Mucosa of rectum (tissue), 2 donors: Measurements from ENCODE around the gene PI4K2B.
"Not testable (repeated sequence)": the region's sequence is repeated elsewhere in the genome, so short reads cannot be mapped to it uniquely, and the experiment has no call there.

ENCODE experiments used
- H3K27ac ChIP-seq, 2 donors: one replicate each; pipeline ENCODE4 v1.7.0; 2013; ENCODE audit warnings: inconsistent platforms in 2 of 2, low read depth in 2 of 2, low read length in 2 of 2
- H3K27me3 ChIP-seq, 2 donors: one replicate each; pipeline ENCODE4 v1.7.0; 2013; ENCODE audit warnings: low read length in 2 of 2; ENCODE audit not compliant: control insufficient read depth in 2 of 2, insufficient read depth in 2 of 2
- H3K36me3 ChIP-seq, 2 donors: one replicate each; pipeline ENCODE4 v1.7.0; 2013; ENCODE audit warnings: low read length in 2 of 2; ENCODE audit not compliant: control insufficient read depth in 2 of 2, insufficient read depth in 2 of 2
- H3K4me1 ChIP-seq, 2 donors: one replicate each; pipeline ENCODE4 v1.7.0; 2013; ENCODE audit warnings: low read length in 2 of 2, mild to moderate bottlenecking in 1 of 2; ENCODE audit not compliant: control insufficient read depth in 2 of 2, insufficient read depth in 2 of 2
- H3K4me3 ChIP-seq, 2 donors: one replicate each; pipeline ENCODE4 v1.7.0; 2013; ENCODE audit warnings: low read length in 2 of 2
- H3K9ac ChIP-seq, 2 donors: one replicate each; pipeline ENCODE4 v1.7.0; 2013; ENCODE audit warnings: low read length in 2 of 2, low read depth in 1 of 2, mild to moderate bottlenecking in 1 of 2
- H3K9me3 ChIP-seq, 2 donors: one replicate each; pipeline ENCODE4 v1.7.0; 2013; ENCODE audit warnings: low read length in 2 of 2; ENCODE audit not compliant: control insufficient read depth in 2 of 2
- donor health status: healthy.
- donor health status: Normal muscosa, but diverticular disease.

Gene PI4K2B

DNA sequence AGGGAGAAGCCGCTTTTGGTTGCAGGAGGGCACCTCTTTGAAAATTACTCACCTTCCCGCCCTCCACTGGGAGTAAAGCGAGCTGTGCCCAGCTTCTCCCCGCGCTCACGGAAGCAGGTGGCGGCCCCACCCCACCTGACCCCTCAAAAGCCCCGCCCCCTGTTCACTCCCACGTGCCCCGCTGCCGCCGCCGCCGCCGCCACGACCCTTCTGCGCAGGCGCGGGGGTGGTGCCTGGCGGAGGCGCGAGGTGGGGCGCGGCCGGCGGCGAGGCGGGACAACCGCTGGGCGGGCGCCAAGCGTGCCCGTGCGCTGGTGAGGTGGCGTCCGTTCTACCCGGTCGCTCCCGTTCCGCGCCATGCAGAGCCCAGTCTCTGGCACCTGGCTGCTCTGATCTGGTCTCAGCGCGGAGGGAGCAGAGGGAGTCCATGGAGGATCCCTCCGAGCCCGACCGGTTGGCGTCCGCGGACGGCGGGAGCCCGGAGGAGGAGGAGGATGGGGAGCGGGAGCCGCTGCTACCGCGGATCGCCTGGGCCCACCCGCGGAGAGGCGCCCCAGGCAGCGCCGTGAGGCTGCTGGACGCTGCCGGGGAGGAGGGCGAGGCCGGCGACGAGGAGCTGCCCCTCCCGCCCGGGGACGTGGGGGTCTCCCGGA, at the start of gene PI4K2B:
Gene PI4K2B (plus strand): TSS at position 297 of the 653 bp plus-strand sequence. CDS start 131 bp downstream, at position 428.
- Histone ChIP-seq H3K9ac (peak within 1 kb of the TSS; percentile 88 to 99), H3K27me3 (no peaks in the 10 kb centered on the region), H3K27ac (peak within 1 kb of the TSS; percentile 95 to 98), H3K9me3 (peaks cover 0 to 2% of the 10 kb centered on the region in 2 donors), H3K4me3 (peak within 1 kb of the TSS; percentile 86 to 90), H3K4me1 (peaks cover 9% of the 10 kb centered on the region in 2 donors), H3K36me3 (peaks cover 0 to 2% of the 10 kb centered on the region in 2 donors)

DNA sequence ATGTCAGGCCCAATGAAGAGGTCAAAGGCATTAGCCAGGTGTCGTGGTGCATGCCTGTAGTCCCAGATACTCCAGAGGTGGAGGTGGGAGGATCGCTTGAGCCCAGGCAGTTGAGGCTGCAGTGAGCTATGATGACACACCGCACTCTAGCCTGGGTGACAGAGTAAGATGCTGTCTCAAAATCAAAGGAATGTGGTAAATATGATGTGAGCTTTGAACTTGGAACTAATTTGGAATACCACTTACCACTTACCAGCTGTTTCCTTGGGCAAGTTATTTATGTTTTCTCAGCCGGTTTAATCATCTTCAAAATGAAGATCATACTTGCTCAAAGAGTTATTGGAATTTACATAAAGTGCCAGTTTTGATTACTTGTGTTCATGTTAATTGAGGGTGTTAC, 49.8 kb upstream of the PI4K2B start:
- Histone ChIP-seq H3K27ac (no peak overlapping the region), H3K27me3 (no peaks in the 10 kb centered on the region), H3K9me3 (no peaks in the 10 kb centered on the region), H3K4me3 (no peak overlapping the region), H3K4me1 (no peaks in the 10 kb centered on the region), H3K36me3 (no peaks in the 10 kb centered on the region), H3K9ac (no peak overlapping the region)

DNA sequence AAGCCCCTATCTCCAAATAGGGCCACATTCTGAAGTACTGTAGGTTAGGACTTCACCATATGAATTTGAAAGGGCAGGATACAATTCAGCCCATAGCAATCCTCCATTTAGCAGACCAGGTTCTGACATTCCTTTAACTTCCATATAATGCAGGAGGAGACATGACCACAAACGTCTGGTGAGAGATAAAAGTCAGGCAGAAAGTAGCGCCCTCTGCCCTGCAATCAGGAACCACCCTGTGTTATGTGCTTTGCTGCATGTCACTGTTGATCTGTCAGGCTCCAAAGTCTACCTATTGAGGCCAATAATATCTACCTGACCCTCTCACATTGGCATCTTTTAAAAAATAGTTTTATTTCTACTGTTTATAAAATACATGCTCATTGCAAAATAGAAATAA, 43.4 kb upstream of the PI4K2B start:
- Histone ChIP-seq H3K27ac (no peak overlapping the region), H3K27me3 (no peaks in the 10 kb centered on the region), H3K9me3 (no peaks in the 10 kb centered on the region), H3K9ac (no peak overlapping the region), H3K4me3 (no peak overlapping the region), H3K36me3 (no peaks in the 10 kb centered on the region), H3K4me1 (no peaks in the 10 kb centered on the region)

DNA sequence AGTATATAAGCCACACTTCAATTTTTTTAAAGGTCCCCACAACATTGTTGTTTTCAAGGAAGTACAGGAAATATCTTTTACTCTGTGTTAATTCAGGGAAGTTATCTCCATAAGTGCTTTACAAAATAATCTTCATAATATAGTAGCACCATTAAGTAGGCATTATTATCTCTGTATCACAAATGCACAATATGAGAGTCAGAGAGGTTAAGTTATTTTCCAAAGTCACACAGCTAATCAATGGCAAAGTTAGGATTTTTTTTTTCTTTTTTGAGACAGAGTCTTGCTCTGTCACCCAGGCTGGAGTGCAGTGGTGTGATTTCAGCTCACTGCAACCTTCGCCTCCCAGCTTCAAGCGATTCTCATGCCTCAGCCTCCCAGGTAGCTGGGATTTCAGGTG, 35.1 kb upstream of the PI4K2B start:
- Histone ChIP-seq H3K9ac (no peak overlapping the region), H3K27me3 (no peaks in the 10 kb centered on the region), H3K4me1 (no peaks in the 10 kb centered on the region), H3K4me3 (no peak overlapping the region), H3K9me3 (no peaks in the 10 kb centered on the region), H3K36me3 (no peaks in the 10 kb centered on the region), H3K27ac (no peak overlapping the region)

DNA sequence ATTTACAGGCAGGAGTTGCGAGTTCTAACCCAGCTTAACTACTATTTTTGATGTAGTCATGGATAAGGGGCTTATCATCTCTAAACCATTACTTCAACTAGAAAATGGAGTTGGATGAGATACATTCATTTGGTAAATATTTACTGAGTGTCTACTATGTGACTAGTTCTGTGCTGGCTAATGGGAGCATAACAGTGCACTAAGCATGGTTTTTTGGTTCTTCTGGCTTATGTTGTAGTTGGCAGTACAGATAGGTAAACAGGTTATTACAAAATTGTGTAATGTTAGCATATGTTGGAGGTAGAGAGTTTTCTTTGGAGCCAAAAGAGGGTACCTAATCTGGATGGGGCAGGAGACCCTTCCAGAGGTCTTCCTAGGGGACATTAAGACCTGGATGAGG, 25.8 kb upstream of the PI4K2B start:
- Histone ChIP-seq H3K27me3 (no peaks in the 10 kb centered on the region), H3K9me3 (no peaks in the 10 kb centered on the region), H3K27ac (no peak overlapping the region), H3K4me1 (no peaks in the 10 kb centered on the region), H3K9ac (no peak overlapping the region), H3K4me3 (no peak overlapping the region), H3K36me3 (no peaks in the 10 kb centered on the region)

DNA sequence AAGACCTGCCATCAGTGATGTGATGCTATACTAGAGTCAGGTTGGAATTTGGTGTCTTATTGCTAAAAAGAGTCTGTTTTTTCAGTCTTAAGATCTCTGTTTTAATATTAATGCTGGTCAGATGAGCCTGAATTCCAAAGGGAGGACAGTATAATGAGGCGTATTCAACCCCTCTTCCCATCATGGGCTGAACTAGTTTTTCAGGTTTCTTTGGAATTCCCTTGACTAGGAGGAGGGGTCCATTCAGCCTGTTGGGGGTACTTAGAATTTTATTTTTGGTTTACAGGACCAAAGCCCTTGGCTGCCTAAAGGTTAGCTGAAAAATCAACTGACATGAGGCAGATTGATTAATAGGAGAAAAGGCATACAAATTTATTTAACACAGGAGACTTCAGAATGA, 24.1 kb upstream of the PI4K2B start:
- H3K27me3 ChIP-seq: no peaks in the 10 kb centered on the region
- H3K4me3 ChIP-seq: no peak overlapping the region
- no peak overlapping the region for H3K27ac ChIP-seq
- H3K9me3 ChIP-seq: peaks cover 0 to 3% of the 10 kb centered on the region in 2 donors
- H3K9ac ChIP-seq: no peak overlapping the region
- no peaks in the 10 kb centered on the region for H3K4me1 ChIP-seq
- H3K36me3 ChIP-seq: no peaks in the 10 kb centered on the region

DNA sequence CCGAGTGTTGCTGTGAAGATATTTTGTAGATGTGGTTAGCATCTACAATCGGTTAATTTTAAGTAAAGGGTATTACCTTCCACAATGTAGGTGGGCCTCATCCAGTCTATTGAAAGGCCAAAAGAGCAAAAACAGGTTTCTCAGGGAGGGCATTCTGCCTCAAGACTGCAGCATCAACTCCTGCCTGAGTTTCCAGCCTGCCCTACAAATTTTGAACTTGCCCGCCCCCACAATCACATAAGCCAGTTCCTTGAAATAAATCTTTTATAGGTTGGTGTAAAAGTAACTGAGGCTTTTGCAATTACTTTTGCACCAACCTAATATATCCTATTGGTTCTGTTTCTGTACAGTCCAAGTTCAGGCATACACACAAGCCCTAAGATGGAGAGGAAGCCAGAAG, 22.1 kb upstream of the PI4K2B start:
- no peak overlapping the region for H3K9ac ChIP-seq
- no peaks in the 10 kb centered on the region for H3K27me3 ChIP-seq

DNA sequence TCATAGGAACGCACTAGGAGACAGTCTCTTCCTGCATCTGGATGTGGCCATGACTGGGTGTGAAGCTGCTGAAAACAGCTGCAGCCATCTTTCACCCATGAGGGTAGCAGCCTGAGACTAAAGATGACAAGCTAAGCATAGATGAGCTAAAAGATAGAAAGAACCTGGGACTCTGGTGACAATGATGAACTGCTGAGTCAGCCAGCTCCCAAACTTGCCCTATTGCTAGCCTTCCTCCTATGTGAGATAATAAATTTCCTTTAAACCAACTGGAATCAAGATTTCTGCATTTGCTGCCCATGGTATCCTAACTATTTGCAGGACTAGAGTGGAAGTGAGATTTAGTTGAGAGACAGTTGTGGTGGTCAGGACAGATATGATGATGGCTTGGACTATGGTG, 21.0 kb upstream of the PI4K2B start:
- H3K27ac ChIP-seq: no peak overlapping the region
- no peak overlapping the region for H3K9ac ChIP-seq
- H3K9me3 ChIP-seq: peaks cover 0 to 3% of the 10 kb centered on the region in 2 donors
- no peak overlapping the region for H3K4me3 ChIP-seq
- no peaks in the 10 kb centered on the region for H3K36me3 ChIP-seq
- no peaks in the 10 kb centered on the region for H3K27me3 ChIP-seq
- no peaks in the 10 kb centered on the region for H3K4me1 ChIP-seq

More for the DNA sequence above, 22.1 kb upstream of the PI4K2B start:
- Histone ChIP-seq H3K4me3 (no peak overlapping the region), H3K27ac (no peak overlapping the region), H3K36me3 (no peaks in the 10 kb centered on the region), H3K9me3 (peaks cover 0 to 3% of the 10 kb centered on the region in 2 donors), H3K4me1 (no peaks in the 10 kb centered on the region)

DNA sequence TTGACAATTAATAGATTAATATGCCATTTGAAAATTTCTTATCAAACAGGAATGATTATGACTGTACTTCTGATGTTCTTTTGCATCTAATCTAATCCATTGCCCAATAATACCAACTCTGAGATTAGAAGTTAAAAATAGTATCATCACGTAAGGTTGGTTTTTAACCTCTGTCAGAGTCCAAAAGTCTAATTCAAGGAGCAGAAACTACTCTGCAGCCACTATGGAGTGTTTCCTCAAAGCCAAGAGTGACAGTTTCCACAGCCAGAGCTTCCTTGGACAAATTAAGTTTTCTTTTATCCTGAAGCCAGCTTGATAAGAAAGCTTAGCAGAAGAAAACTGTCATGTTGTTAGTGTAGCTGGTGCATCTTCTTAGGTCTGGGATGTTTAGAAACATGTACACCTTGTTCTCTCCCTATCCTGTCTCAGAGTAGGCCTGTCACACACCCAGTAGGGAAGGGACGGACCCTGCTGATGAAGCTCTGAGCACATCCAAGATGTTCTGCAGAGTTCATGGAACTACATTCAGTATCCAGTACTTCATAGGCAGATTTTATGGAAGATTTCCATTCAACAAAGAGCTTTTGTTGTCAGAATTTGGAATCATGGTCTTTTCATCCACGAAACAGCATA, 20.4 kb upstream of the PI4K2B start:
- H3K4me1 ChIP-seq: no peaks in the 10 kb centered on the region
- H3K27ac ChIP-seq: no peak overlapping the region
- H3K9me3 ChIP-seq: peaks cover 0 to 3% of the 10 kb centered on the region in 2 donors
- H3K36me3 ChIP-seq: no peaks in the 10 kb centered on the region
- no peaks in the 10 kb centered on the region for H3K27me3 ChIP-seq
- H3K9ac ChIP-seq: no peak overlapping the region
- H3K4me3 ChIP-seq: no peak overlapping the region

DNA sequence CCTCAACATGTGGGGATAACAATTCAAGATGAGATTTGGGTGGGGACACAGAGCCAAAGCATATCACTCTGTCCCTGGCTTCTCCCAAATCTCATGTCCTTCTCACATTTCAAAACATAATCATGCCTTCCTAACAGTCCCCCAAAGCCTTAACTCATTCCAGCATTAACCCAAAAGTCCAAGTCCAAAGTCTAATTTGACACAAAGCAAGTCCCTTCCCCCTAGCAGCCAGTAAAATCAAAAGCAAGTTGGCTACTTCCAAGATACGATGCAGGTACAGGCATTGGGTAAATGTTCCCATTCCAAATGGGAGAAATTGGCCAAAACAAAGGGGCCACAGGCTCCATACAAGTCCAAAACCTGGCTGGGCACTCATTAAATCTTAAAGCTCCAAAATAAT, 19.1 kb upstream of the PI4K2B start:
- not testable (repeated sequence) for H3K9me3 ChIP-seq, H3K4me3 ChIP-seq, H3K9ac ChIP-seq, H3K4me1 ChIP-seq, H3K36me3 ChIP-seq, H3K27ac ChIP-seq, H3K27me3 ChIP-seq
